Measurements from ENCODE around the gene TMPRSS13.

- TF ChIP-seq CTCF (IDR thresholded peaks at IDR 0.05; ENCODE audit: borderline replicate concordance, extremely low read depth, low read length, poor library complexity, severe bottlenecking): no peak
- TF ChIP-seq EZH2 (IDR thresholded peaks at IDR 0.05; ENCODE audit: borderline replicate concordance, low read depth, low read length, severe bottlenecking): no peak
These were observed 47.2 kb upstream of the TMPRSS13 start for GRCh38 chr11:117976445-117976844.
